Mucosa of descending colon (tissue), 3 donors: ENCODE measurements around the gene PLEKHO2. TPM values are rescaled to one million over a fixed set of nuclear protein-coding genes. Genes with fewer than 3 reads are reported as not detected.

ENCODE experiments used
- ATAC-seq: fragments of 200-7000 bp; cut with Tn5 transposase; one replicate; pipeline ENCODE4 v1.9.1; 2020; ENCODE audit warnings: mild to moderate bottlenecking, moderate library complexity
- DNase-seq, 3 donors: peaks; one replicate each; pipeline ENCODE4 v3.0.0-alpha.2; 2020
- H3K36me3 ChIP-seq: fragments of 200-600 bp; one replicate; pipeline ENCODE4 v1.8.0; 2021; ENCODE audit warnings: low read depth, mild to moderate bottlenecking
- H3K4me1 ChIP-seq: fragments of 200-600 bp; one replicate; pipeline ENCODE4 v1.8.0; 2021; ENCODE audit warnings: low read depth, mild to moderate bottlenecking
- H3K4me3 ChIP-seq: fragments of 200-600 bp; one replicate; pipeline ENCODE4 v1.8.0; 2021; ENCODE audit warnings: mild to moderate bottlenecking
- H3K9me3 ChIP-seq: fragments of 200-600 bp; one replicate; pipeline ENCODE4 v1.8.0; 2021; ENCODE audit warnings: mild to moderate bottlenecking
- intact Hi-C, 2 donors: fragments of 100-400 bp; cut with DNase I in 1 of 2; cut with micrococcal nuclease in 1 of 2; formaldehyde crosslinking; loops; one replicate each; pipeline versions ENCODE4 v1.11.0 to v1.11.1; 2022; cut with DNase I, micrococcal nuclease
- total RNA-seq, 3 donors: library from RNA; stranded (reverse); fragmentation: NEBNext Ultra II Directional in 2 of 3; extraction: Animal tissue kit (Norgen Biotek cat#: 25700) in 2 of 3; gene quantifications; one replicate each; pipeline versions ENCODE4 v1.2.1 to v1.2.4, GENCODE V29; 2021 to 2023
- TF ChIP-seq, protein P1 (sequence below): fragments of 200-600 bp; IDR thresholded peaks from one replicate; pipeline ENCODE4 v1.8.0; 2022; ENCODE audit warnings: antibody characterized with exemption, mild to moderate bottlenecking
- donor health status: DM: no; HTN: no; CAD: no; lungs with moderate emphysema.
- donor health status: DM: no; HTN: no; CAD: no.
- donor health status: DM: no; HTN: yes; CAD: no.

PLEKHO2 gene
- total RNA-seq, 3 donors from 2014 or later: 5.8 to 38.9 (median 15.9) TPM

DNA sequence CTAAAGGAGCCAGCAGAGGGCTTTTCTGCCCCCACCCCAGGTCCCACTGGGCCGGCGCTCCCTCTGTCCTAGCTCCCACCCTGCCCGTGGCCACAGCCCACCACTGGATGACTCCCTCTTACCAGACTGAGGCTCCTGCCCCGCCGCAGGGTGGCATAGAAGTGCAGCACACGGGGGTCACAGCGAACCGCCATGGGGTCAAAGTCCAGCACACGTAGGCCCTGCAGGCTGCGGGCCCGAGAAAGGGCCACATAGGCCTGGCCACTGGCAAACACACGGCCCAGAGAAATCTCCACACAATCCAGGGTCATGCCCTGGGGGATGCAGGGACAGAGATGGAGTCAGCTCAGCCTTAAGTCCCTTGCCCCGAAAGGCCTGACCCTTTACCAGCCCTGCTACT is 25.3 kb upstream of the PLEKHO2 start:
- TF ChIP-seq, protein P1, sequence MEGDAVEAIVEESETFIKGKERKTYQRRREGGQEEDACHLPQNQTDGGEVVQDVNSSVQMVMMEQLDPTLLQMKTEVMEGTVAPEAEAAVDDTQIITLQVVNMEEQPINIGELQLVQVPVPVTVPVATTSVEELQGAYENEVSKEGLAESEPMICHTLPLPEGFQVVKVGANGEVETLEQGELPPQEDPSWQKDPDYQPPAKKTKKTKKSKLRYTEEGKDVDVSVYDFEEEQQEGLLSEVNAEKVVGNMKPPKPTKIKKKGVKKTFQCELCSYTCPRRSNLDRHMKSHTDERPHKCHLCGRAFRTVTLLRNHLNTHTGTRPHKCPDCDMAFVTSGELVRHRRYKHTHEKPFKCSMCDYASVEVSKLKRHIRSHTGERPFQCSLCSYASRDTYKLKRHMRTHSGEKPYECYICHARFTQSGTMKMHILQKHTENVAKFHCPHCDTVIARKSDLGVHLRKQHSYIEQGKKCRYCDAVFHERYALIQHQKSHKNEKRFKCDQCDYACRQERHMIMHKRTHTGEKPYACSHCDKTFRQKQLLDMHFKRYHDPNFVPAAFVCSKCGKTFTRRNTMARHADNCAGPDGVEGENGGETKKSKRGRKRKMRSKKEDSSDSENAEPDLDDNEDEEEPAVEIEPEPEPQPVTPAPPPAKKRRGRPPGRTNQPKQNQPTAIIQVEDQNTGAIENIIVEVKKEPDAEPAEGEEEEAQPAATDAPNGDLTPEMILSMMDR: no peak
- no peak overlapping the region for H3K4me3 ChIP-seq
- H3K9me3 ChIP-seq: no peaks in the 10 kb centered on the region
- no peak for DNase-seq
- no peak for ATAC-seq
- H3K4me1 ChIP-seq: no peaks in the 10 kb centered on the region
- no peaks in the 10 kb centered on the region for H3K36me3 ChIP-seq
- intact Hi-C loops: no loop called here

DNA sequence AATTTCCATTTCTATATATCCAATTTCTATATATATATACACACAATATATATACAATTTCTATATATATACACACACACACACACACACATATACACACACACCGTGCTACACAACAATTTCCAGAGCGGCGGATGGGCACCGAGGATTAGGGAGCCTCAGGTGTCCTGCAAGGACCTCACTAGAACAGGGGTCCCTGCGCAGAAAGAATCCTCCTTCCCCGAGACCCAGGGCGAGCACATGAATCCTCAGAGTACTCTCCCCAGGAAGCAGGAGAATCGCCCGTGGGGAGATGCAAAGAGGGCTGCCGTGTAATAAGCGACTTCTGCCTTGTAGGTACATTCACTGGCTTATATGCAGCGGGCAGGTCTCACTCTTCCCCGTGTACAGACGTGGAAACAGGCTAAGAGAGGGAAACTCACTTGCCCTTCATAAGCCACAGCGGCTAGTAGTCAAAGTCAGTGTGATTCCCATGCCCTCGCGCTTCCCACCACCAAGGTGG is 16.7 kb upstream of the PLEKHO2 start:
- Histone ChIP-seq H3K4me1 (peaks cover 25% of the 10 kb centered on the region), H3K4me3 (no peak overlapping the region), H3K9me3 (no peaks in the 10 kb centered on the region), H3K36me3 (no peaks in the 10 kb centered on the region)
- DNase-seq (peak in 1 of 3 donors; percentile 27), ATAC-seq (peak; percentile 23)
- TF ChIP-seq, protein P1: no peak
- intact Hi-C loops: no loop called here

DNA sequence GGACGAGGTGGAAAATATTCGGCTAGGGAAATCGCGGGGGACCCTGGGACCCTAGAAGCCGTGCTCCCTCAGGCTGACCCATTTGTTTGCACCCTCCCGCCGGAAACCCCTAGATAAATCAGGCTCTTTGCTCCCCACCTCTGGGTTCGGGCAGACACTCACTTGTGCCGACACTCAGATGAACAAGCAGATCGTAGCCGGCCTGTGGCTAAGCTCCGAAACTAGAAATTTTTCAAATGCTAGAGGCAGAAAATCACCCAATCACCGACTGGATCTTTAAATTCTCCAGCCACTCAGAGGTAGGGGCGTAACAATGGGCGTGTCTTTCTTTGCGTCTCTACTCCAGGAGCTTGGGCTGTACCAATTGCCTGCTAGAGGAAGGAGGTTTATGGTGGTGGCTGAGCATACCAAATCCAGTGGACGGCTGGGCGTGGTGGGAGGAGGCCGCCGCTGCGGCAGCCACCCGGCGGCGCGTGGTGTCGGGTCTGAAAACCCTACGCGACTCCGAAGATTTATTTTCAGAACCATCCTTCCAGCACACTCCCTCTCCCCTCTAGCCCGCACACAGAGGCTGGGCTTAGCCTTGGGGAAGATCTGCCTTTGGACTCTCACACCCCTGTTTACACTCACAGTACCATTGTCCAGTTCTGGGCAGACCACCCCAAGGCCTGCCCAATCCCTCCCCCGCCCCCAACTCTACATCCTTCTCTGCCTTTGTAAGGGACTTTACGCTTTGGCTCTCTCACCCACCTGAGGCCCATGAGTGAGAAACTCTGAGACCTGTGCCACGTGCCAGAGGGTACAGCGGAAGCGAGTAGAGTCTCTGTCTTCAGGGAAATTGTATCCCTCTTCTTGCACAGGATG is 16.1 kb upstream of the PLEKHO2 start, which contains the start of gene PIF1:
Gene PIF1, minus strand, starts transcription at position 217 of the 864 bp plus-strand sequence. CDS start 1,312 bp downstream, outside the sequence.
- Histone ChIP-seq H3K36me3 (no peaks in the 10 kb centered on the region), H3K4me3 (no peak within 1 kb of the TSS), H3K4me1 (peaks cover 25% of the 10 kb centered on the region), H3K9me3 (no peaks in the 10 kb centered on the region)
- DNase-seq (peak; percentile 84 to 97 (median 84)), ATAC-seq (peak; percentile 99)
- intact Hi-C loops: no loop called here
- TF ChIP-seq, protein P1: no peak

DNA sequence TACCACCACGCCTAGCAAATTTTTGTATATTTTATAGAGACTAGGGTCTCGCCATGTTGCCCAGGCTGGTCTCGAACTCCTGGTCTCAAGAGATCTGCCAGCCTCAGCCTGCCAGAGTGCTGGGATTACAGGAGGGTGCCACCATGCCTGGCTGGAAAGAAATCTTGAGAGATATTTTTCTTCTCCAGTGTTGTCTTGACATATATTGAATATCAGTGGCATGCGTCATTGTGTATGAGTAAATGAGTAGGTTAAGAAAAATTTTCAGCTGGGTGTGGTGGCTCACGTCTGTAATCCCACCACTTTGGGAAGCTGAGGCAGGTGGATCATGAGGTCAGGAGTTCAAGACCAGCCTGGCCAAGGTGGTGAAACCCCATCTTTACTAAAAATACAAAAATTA is 12.7 kb upstream of the PLEKHO2 start:
- intact Hi-C loops: no loop called here
- no peak for ATAC-seq
- Histone ChIP-seq H3K9me3 (no peaks in the 10 kb centered on the region), H3K36me3 (no peaks in the 10 kb centered on the region), H3K4me3 (no peak overlapping the region), H3K4me1 (peaks cover 23% of the 10 kb centered on the region)
- TF ChIP-seq, protein P1: no peak
- DNase-seq: no peak

DNA sequence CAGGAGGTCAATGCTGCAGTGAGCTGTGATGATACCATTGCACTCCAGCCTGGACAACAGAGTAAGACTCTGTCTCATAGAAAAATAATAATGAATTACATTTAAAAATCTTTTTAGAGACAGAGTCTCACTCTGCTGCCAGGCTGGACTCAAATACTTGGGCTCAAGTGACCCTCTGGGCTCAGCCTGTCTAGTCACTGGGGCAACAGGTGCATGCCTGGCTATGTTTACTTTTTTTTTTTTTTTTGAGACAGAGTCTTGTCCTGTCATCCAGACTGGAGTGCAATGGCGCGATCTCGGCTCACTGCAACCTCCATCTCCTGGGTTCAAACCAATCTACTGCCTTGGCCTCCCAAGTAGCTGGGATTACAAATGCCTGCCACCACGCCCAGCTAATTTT is 8.0 kb upstream of the PLEKHO2 start:
- TF ChIP-seq, protein P1: no peak
- Histone ChIP-seq H3K36me3 (no peaks in the 10 kb centered on the region), H3K4me1 (peaks cover 12% of the 10 kb centered on the region), H3K9me3 (no peaks in the 10 kb centered on the region), H3K4me3 (no peak overlapping the region)
- ATAC-seq: no peak
- intact Hi-C loops: no loop called here
- no peak for DNase-seq
